T follicular helper cell (primary cell): ENCODE results near the gene ATXN2.
"Not testable (repeated sequence)": the region's sequence is repeated elsewhere in the genome, so short reads cannot be mapped to it uniquely, and the experiment has no call there.

Experiments used
- DNase-seq: peaks from one replicate; pipeline ENCODE4 v3.0.0-alpha.2; 2020; ENCODE audit warnings: low read depth

Gene ATXN2

DNA sequence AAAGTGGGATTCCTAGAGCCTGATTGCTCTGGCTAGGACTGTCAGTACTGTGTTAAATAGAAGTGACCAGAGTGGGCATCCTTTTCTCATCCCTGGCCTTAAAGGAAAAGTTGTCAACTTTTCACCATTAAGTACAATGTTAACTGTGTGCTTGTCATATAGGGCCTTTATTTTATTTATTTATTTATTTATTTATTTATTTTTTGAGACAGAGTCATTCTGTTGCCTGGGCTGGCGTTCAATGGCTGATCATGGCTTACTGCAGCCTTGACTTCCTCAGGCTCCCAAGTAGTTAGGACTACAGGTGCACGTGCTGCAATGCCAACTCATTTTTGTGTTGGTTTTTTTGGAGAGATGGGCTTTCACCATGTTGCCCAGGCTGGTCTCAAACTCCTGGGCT lies 181.8 kb downstream of the ATXN2 start:
- no peak for DNase-seq

- DNase-seq: no peak
Observed at GRCh38 chr12:111414711-111415252, 184.3 kb downstream of the ATXN2 start.

DNA sequence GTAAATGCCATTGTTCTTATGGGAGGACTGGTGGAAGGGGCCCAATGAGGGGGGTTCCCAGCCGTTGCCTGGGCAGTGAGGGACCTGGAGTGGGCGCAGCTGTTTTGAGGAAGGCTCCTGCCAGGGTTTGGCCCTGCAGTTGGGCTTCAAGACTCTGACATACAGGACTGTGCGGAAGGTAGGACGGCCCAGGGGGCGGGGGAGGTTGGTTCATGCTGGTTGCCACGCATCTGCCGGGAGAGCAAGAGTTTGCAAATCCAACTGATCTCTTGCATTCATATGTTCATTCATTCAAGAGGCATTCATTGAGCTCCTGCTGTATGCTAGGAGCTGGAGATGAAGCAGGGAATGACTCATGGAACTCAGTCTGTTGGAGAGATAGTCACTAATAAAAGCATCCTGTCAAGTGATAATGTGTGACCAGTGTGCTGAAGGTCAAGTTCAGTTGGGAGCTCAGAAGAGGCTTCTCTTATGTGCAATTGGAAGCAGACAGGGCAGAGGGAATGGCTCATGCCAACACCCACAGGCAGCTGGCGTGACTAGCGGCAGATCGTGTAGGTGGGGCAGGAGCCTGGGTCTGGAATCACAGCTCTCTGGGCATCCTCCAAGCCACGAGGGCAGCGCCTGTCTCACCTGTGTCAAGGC lies 185.6 kb downstream of the ATXN2 start:
- no peak for DNase-seq

DNA sequence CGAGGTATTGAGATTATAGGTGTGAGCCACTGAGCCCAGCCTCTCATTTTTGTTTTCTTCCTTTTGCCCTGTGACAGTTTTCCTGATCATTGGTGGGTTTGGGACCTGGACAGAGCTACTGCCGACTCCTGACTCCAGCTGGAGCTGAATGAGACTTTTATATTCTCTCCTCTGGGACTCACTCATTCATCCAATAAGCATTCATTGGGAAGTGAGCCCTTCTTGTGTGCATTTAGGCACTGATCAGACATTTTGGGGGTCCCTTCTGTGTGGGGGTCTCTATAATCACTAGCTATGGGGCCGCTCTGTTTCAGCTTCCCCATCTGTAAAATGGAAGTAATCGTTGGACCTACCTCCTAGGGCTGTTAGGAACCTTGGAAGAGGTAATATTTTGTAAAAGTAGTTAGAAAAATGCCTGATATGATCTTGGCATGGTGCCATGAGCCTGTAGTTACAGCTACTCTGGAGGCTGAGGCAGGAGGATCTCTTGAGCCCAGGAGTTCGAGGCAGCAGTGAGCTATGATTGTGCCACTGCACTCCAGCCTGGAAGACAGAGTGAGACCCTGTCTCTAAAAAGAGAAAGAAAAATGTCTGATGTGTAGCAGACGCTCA lies 186.2 kb downstream of the ATXN2 start:
- no peak for DNase-seq

DNA sequence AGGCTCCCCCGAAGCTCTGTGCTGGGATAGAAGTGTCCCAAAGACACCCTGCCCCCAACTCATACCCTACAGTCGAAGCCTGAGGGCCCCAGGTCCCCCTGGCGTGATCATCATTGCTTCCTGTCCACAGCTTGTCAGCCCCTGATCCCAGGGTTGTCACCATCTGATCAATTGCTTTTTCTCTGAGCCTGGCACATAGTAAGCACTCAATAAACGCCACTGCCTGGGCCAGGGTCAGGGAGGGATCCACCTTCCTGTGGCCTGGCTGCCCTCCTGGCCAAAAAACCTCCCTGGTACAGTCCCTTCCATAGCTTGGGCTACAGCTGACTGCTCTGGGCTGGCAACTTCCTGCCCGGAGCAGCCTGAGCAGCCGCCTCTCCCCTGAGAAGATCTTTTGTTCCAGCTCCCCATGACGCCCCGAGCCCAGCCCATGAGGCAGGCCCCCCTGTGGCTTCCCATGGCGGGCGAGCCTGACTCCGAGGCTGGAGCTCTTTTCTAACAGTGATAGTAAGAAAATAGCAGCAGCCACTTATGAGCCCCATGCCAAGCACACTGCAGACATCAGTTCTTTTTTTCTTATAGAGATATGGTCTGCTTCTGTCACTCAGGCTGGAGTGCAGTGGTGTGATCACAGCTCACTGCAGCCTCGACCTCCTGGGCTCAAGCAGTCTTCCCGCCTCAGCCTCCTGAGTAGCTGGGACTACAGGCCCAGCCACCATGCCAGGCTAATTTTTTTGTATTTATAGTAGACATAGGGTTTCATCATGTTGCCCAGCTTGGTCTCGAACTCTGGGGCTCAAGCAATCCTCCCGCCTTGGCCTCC lies 186.9 kb downstream of the ATXN2 start:
- no peak for DNase-seq

- no peak for DNase-seq
Observed at GRCh38 chr12:111411185-111411764, 187.8 kb downstream of the ATXN2 start.

GRCh38 chr12:111410431-111411184 lies 188.5 kb downstream of the ATXN2 start:
- DNase-seq: no peak

DNA sequence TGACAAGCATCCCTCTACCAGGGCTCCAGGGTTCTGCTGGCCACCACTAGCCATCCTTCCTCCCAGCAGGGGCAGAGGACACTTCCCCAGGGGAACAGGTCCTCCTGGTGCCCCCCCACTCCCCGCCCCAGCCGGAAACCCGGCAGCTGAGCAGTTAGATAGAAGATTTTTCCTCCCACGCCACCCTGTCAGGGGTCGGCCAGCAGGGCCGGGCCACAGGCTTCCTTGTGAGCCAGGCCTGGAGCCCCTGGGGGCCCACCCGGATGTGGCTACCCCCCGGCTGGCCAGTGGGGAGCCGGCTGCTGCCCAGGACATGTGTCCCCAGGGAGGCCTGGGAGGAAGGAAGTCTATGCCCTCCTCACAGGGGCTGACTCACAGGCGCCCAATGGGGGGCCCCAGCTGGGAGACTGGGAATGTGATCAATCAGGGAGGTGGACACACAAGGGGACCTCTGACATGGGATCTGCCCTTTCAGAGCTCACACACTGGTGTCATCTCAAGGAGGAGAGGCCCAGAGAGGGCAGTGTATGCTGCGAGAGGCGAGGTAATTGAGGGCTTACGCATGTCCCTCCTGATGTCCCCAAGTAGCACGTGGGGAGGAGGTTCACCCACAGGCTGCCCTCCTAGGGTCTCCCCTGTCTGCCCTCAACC lies 189.2 kb downstream of the ATXN2 start:
- DNase-seq: no peak

DNA sequence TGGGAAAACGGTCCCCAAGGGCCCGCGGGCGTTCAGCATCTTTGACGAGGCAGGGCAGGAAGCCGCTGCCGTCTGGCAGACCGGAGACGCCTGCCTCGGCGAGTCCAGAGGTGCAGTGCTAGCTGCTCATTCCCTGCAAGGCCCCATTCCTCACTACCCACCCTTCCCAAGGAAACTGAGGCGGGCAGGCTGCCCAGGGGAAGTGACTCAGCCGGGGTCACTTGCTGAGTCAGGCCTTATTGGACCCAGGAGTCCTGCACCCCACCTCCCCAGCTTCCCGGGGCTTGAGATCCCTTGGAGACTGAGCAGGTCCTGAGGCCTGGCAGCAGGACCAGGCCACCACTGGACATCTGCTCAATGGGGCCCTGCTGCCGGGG lies 189.7 kb downstream of the ATXN2 start:
- DNase-seq: no peak

GRCh38 chr12:111408686-111409402 lies 190.3 kb downstream of the ATXN2 start:
- no peak for DNase-seq

- DNase-seq: no peak
Observed at GRCh38 chr12:111408116-111408440, 191.0 kb downstream of the ATXN2 start.

- no peak for DNase-seq
Observed at GRCh38 chr12:111407377-111408115, 191.6 kb downstream of the ATXN2 start.

- DNase-seq: peak; percentile 28
Observed at GRCh38 chr12:111406474-111407376, 192.4 kb downstream of the ATXN2 start.

GRCh38 chr12:111405859-111406473 lies 193.1 kb downstream of the ATXN2 start, which contains the start of gene SH2B3:
TSS of gene SH2B3 (plus strand) at chr12:111405923. CDS start at chr12:111418146, 12,223 bp downstream.
- DNase-seq: peak; percentile 70

- peak; percentile 98 for DNase-seq
Observed at GRCh38 chr12:111405149-111405858, 193.8 kb downstream of the ATXN2 start.

DNA sequence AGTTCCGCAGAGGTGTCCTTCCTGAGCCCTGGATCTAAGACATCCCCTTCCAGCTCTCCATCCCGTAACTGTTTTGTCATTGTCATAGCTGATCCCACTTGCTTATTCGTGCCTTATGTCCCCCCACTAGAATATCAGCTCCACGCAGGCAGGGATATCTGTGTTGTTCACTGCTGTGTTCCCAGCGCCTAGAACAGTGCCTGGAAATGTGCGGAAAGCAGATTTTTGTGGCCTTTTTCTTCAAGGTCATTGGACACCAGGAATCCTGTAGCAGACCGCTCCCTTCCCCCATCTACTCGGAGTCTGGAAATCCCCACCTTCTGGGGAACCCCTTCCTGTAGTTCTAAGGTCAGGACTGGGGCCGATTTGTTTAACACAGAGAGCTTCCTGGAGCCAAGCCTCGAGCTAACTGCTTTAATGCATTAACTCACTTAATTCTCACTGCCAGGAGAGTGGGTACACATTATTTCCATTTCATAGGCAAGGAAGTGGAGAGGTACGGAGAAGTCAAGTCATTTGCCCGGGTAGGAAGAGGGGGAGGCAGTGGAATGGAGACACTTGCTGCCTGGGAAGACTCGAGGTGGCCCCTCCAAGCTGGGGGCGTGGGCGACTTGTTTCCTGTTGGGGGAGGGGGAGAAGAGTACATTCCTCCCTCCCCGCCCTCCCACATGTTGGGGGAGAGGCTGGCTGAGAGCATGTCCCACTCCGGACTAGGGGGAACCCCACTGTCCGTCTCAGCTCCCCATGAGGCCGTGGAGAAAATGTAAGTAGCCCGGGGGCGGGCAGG lies 194.6 kb downstream of the ATXN2 start:
- no peak for DNase-seq

DNA sequence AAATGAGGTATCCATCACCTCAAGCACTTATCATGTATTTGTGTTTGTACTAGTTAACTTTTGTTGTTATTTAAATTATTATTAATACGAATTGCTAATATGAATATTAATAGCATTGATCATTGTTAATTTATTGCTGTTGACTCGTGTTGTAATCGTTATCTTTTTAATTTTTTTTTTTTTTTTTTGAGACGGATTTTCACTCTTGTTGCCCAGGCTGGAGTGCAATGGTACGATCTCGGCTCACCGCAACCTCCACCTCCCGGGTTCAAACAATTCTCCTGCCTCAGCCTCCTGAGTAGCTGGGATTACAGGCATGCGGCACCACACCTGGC lies 196.7 kb downstream of the ATXN2 start:
- DNase-seq: not testable (repeated sequence)
